Amniotic stem cell (primary cell): Measurements from ENCODE around the gene GCFC2.

Experiments
- DNase-seq: peaks from one replicate; lab custom pipeline; 2025; lab: John Stamatoyannopoulos, UW

The GCFC2 gene

GRCh38 chr2:75622929-75623328 lies 87.8 kb downstream of the GCFC2 start:
- DNase-seq, result no peak

GRCh38 chr2:75622500-75622899 lies 88.2 kb downstream of the GCFC2 start:
- DNase-seq, result no peak

GRCh38 chr2:75621228-75621627 lies 89.5 kb downstream of the GCFC2 start:
- DNase-seq, result no peak

GRCh38 chr2:75619956-75620740 lies 90.6 kb downstream of the GCFC2 start:
- DNase-seq, result no peak

DNA sequence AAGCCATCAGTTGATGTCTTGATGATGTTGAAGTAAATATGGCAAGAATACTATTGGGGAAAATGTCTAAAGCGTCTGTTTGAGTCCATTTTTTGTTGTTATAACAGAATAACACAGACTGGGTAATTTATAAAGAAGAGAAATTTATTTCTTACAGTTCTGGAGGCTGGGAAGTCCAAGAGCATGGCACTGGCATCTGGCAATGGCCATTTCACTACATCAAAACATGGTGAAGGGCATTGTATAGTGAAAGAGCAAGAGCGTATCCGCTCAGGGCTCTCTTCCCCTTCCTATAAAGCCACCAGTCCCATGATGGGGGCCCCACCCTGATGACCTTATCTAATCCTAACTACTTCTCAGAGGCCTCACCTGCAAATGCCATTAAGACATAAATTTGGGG lies 93.8 kb downstream of the GCFC2 start:
- DNase-seq, result no peak

DNA sequence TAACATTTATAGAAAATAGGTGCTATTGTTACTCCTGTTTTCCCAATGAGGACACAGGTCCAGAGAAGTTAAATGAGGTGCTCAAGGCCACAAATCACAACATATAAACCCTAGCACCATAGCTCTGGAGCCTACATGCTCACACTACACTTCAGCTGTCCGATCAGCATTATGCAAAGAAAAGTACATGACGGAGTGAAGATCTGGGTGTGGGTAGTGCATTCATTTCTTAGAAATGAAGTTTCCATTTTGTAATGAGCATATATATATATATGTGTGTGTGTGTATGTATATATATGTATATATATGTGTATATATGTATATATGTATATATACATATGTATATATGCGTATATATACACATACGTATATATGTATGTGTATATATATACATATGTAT lies 94.3 kb downstream of the GCFC2 start:
- DNase-seq, result no peak

DNA sequence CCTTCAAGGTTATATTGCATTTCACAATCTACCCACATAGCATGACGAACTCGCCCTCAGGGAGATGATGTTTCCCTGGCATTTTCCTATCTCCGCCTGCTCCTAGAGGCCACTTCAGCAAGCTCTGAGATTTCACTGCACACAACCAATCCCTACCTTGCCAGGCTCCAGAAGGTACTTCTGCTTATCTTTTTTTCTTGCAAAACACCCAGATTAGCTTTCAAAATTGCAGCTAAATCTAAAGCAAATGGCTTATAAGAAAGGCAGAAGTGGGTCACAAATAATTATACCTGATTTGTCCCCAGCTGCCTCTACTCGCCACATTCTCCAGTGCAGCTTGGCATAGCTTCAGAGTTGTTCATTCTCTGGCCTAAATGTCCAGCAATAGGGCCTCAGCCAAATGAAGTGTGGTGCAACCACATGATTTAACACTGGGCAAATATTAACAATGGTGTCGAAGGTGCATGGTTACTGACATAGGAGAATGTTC lies 96.5 kb downstream of the GCFC2 start:
- no peak for DNase-seq

GRCh38 chr2:75612862-75613243 lies 97.9 kb downstream of the GCFC2 start:
- no peak for DNase-seq
